ENCODE data around the gene TLR7.

The TLR7 gene

GRCh38 chrX:12866451-12867377 is at the start of gene TLR7:
Gene TLR7 (plus strand): TSS chrX:12867072. CDS start chrX:12867579, 507 bp downstream.
- FAIRE-seq, result no peak

- no peak for FAIRE-seq
Observed at GRCh38 chrX:12817528-12817927, 49.3 kb upstream of the TLR7 start.

- no peak for FAIRE-seq
Observed at GRCh38 chrX:12819222-12819621, 47.6 kb upstream of the TLR7 start.

- no peak for FAIRE-seq
Observed at GRCh38 chrX:12820737-12821136, 46.1 kb upstream of the TLR7 start.

GRCh38 chrX:12824944-12825343 is 41.9 kb upstream of the TLR7 start:
- no peak for FAIRE-seq

- no peak for FAIRE-seq
Observed at GRCh38 chrX:12825801-12826200, 41.1 kb upstream of the TLR7 start.

- FAIRE-seq, result no peak
Observed at GRCh38 chrX:12843061-12843667, 23.7 kb upstream of the TLR7 start.

GRCh38 chrX:12843668-12844279 is 23.1 kb upstream of the TLR7 start:
- no peak for FAIRE-seq

GRCh38 chrX:12844319-12844718 is 22.6 kb upstream of the TLR7 start:
- FAIRE-seq, result no peak

GRCh38 chrX:12865359-12865758 is 1.5 kb upstream of the TLR7 start:
- no peak for FAIRE-seq

- no peak for FAIRE-seq
Observed at GRCh38 chrX:12867685-12868084, 813 bp downstream of the TLR7 start.

- no peak for FAIRE-seq
Observed at GRCh38 chrX:12868747-12869146, 1.9 kb downstream of the TLR7 start.

- no peak for FAIRE-seq
Observed at GRCh38 chrX:12871257-12871656, 4.4 kb downstream of the TLR7 start.

GRCh38 chrX:12872741-12873140 is 5.9 kb downstream of the TLR7 start:
- no peak for FAIRE-seq

- FAIRE-seq, result no peak
Observed at GRCh38 chrX:12874581-12874980, 7.7 kb downstream of the TLR7 start.

- no peak for FAIRE-seq
Observed at GRCh38 chrX:12877386-12877785, 10.5 kb downstream of the TLR7 start.

- FAIRE-seq, result no peak
Observed at GRCh38 chrX:12878536-12878935, 11.7 kb downstream of the TLR7 start.

GRCh38 chrX:12881914-12882313 is 15.0 kb downstream of the TLR7 start:
- no peak for FAIRE-seq

GRCh38 chrX:12885508-12885907 is 18.6 kb downstream of the TLR7 start:
- no peak for FAIRE-seq

GRCh38 chrX:12886545-12886944 is 19.7 kb downstream of the TLR7 start:
- no peak for FAIRE-seq

- no peak for FAIRE-seq
Observed at GRCh38 chrX:12887141-12887540, 20.3 kb downstream of the TLR7 start.

GRCh38 chrX:12887767-12888166 is 20.9 kb downstream of the TLR7 start:
- FAIRE-seq, result no peak

- FAIRE-seq, result no peak
Observed at GRCh38 chrX:12890467-12890866, 23.6 kb downstream of the TLR7 start.

GRCh38 chrX:12891171-12891570 is 24.3 kb downstream of the TLR7 start:
- FAIRE-seq, result no peak
